ENCODE results near the gene DLL1.

- TF ChIP-seq CTCF (conservative IDR thresholded peaks at IDR 0.05) (no peak), ZFX (IDR thresholded peaks at IDR 0.05) (no peak)
Measured at GRCh38 chr6:170273191-170273590, 17.7 kb downstream of the DLL1 start.

Measured in C4-2B (cell line).